ENCODE data around the gene FLYWCH1. TPM values are rescaled to one million over a fixed set of nuclear protein-coding genes. Genes with fewer than 3 reads are reported as not detected.

The FLYWCH1 gene
- total RNA-seq, 1 donor: 28.3 TPM

- no peak for DNase-seq (ENCODE audit: low read depth in 2 of 3, low spot score in 2 of 3)
Measured at GRCh38 chr16:2898831-2899563, 12.7 kb upstream of the FLYWCH1 start.

- no peak for DNase-seq (ENCODE audit: low read depth in 2 of 3, low spot score in 2 of 3)
Measured at GRCh38 chr16:2899564-2900072, 12.1 kb upstream of the FLYWCH1 start.

- no peak for DNase-seq (ENCODE audit: low read depth in 2 of 3, low spot score in 2 of 3)
Measured at GRCh38 chr16:2900526-2901075, 11.1 kb upstream of the FLYWCH1 start.

- DNase-seq (ENCODE audit: low read depth in 2 of 3, low spot score in 2 of 3): no peak
Measured at GRCh38 chr16:2902337-2903130, 9.2 kb upstream of the FLYWCH1 start.

- DNase-seq (ENCODE audit: low read depth in 2 of 3, low spot score in 2 of 3): peak; percentile 66 to 84 (median 80)
Measured at GRCh38 chr16:2904100-2904921, 7.4 kb upstream of the FLYWCH1 start.

- no peak for DNase-seq (ENCODE audit: low read depth in 2 of 3, low spot score in 2 of 3)
Measured at GRCh38 chr16:2904922-2905240, 6.8 kb upstream of the FLYWCH1 start.

- DNase-seq (ENCODE audit: low read depth in 2 of 3, low spot score in 2 of 3): peak; percentile 72 to 99 (median 98)
Measured at GRCh38 chr16:2905241-2905987, 6.3 kb upstream of the FLYWCH1 start.

- no peak for DNase-seq (ENCODE audit: low read depth in 2 of 3, low spot score in 2 of 3)
Measured at GRCh38 chr16:2905988-2906387, 5.7 kb upstream of the FLYWCH1 start.

GRCh38 chr16:2907084-2907753 is 4.5 kb upstream of the FLYWCH1 start:
- DNase-seq (ENCODE audit: low read depth in 2 of 3, low spot score in 2 of 3): peak in 2 of 3 donors; percentile 56 to 65

- DNase-seq (ENCODE audit: low read depth in 2 of 3, low spot score in 2 of 3): no peak
Measured at GRCh38 chr16:2910441-2910969, 1.2 kb upstream of the FLYWCH1 start.

- DNase-seq (ENCODE audit: low read depth in 2 of 3, low spot score in 2 of 3): peak; percentile 14 to 44 (median 25)
Measured at GRCh38 chr16:2912330-2913199, 834 bp downstream of the FLYWCH1 start.

GRCh38 chr16:2913603-2914002 is 1.9 kb downstream of the FLYWCH1 start:
- no peak for DNase-seq (ENCODE audit: low read depth in 2 of 3, low spot score in 2 of 3)

- DNase-seq (ENCODE audit: low read depth in 2 of 3, low spot score in 2 of 3): no peak
Measured at GRCh38 chr16:2914233-2914632, 2.5 kb downstream of the FLYWCH1 start.

GRCh38 chr16:2915196-2915929 is 3.6 kb downstream of the FLYWCH1 start:
- DNase-seq (ENCODE audit: low read depth in 2 of 3, low spot score in 2 of 3): no peak

- peak; percentile 58 to 81 (median 68) for DNase-seq (ENCODE audit: low read depth in 2 of 3, low spot score in 2 of 3)
Measured at GRCh38 chr16:2919511-2920255, 8.0 kb downstream of the FLYWCH1 start.

- no peak for DNase-seq (ENCODE audit: low read depth in 2 of 3, low spot score in 2 of 3)
Measured at GRCh38 chr16:2923481-2923880, 11.8 kb downstream of the FLYWCH1 start.

All from hematopoietic multipotent progenitor cell (in vitro differentiated cells).